Fibroblast of pulmonary artery (primary cell): Measurements from ENCODE around the gene TMEM271.

Experiments used
- DNase-seq: peaks from one replicate; pipeline ENCODE4 v3.0.0-alpha.2; 2010; ENCODE audit warnings: low read depth
- H3K4me3 ChIP-seq: replicated peaks from 2 replicates; pipeline ENCODE4 v1.5.1; 2011; ENCODE audit warnings: low read depth, mild to moderate bottlenecking, control low read depth, low read length, moderate library complexity
- CTCF ChIP-seq: IDR thresholded peaks from 2 replicates; pipeline ENCODE4 v1.5.1; 2011; ENCODE audit warnings: mild to moderate bottlenecking, control low read depth, low read length, inconsistent platforms; ENCODE audit errors: missing control alignments

TMEM271 gene

GRCh38 chr4:578451-579443 lies 2.7 kb upstream of the TMEM271 start:
- no peak for DNase-seq
- H3K4me3 ChIP-seq: no peak overlapping the region
- no peak for TF ChIP-seq CTCF

- no peak overlapping the region for H3K4me3 ChIP-seq
- DNase-seq: no peak
- no peak for TF ChIP-seq CTCF
These were observed 1.7 kb upstream of the TMEM271 start for GRCh38 chr4:577499-578450.

GRCh38 chr4:576991-577498 lies 950 bp upstream of the TMEM271 start:
- DNase-seq: no peak
- no peak overlapping the region for H3K4me3 ChIP-seq
- TF ChIP-seq CTCF: no peak

- TF ChIP-seq CTCF: no peak
- DNase-seq: peak; percentile 76
- no peak overlapping the region for H3K4me3 ChIP-seq
These were observed 584 bp downstream of the TMEM271 start for GRCh38 chr4:575281-576141.

GRCh38 chr4:574346-575161 lies 1.5 kb downstream of the TMEM271 start:
- DNase-seq: no peak
- TF ChIP-seq CTCF: no peak
- H3K4me3 ChIP-seq: no peak overlapping the region
